Raji (cell line): ENCODE measurements around the gene MB.

Source experiments
- POLR2A ChIP-seq: IDR thresholded peaks from 2 replicates; pipeline ENCODE4 v1.6.1; 2011; ENCODE audit warnings: low read depth, low read length, control low read depth; ENCODE audit not compliant: insufficient read depth

Gene MB

GRCh38 chr22:35609761-35610160 lies 7.4 kb downstream of the MB start:
- no peak for TF ChIP-seq POLR2A

- no peak for TF ChIP-seq POLR2A
Measured at GRCh38 chr22:35609261-35609660, 7.9 kb downstream of the MB start.

- no peak for TF ChIP-seq POLR2A
Measured at GRCh38 chr22:35608088-35608487, 9.0 kb downstream of the MB start.

GRCh38 chr22:35606916-35607315 lies 10.2 kb downstream of the MB start:
- TF ChIP-seq POLR2A: no peak

GRCh38 chr22:35605851-35606481 lies 11.2 kb downstream of the MB start:
- no peak for TF ChIP-seq POLR2A

GRCh38 chr22:35605369-35605680 lies 11.8 kb downstream of the MB start:
- TF ChIP-seq POLR2A: no peak

- no peak for TF ChIP-seq POLR2A
Measured at GRCh38 chr22:35604621-35605368, 12.3 kb downstream of the MB start.

GRCh38 chr22:35601743-35602615 lies 15.2 kb downstream of the MB start:
- TF ChIP-seq POLR2A: no peak

- TF ChIP-seq POLR2A: no peak
Measured at GRCh38 chr22:35601013-35601580, 16.0 kb downstream of the MB start.

GRCh38 chr22:35600476-35600875 lies 16.7 kb downstream of the MB start:
- no peak for TF ChIP-seq POLR2A

GRCh38 chr22:35599364-35599763 lies 17.8 kb downstream of the MB start:
- no peak for TF ChIP-seq POLR2A

- no peak for TF ChIP-seq POLR2A
Measured at GRCh38 chr22:35598396-35598710, 18.8 kb downstream of the MB start.

GRCh38 chr22:35597692-35598395 lies 19.3 kb downstream of the MB start:
- no peak for TF ChIP-seq POLR2A

- TF ChIP-seq POLR2A: no peak
Measured at GRCh38 chr22:35596821-35597220, 20.3 kb downstream of the MB start.

GRCh38 chr22:35594686-35595085 lies 22.4 kb downstream of the MB start:
- TF ChIP-seq POLR2A: no peak

GRCh38 chr22:35593891-35594470 lies 23.1 kb downstream of the MB start:
- TF ChIP-seq POLR2A: no peak
